ENCODE measurements around the gene MATR3. TPM values are rescaled to one million over a fixed set of nuclear protein-coding genes. Genes with fewer than 3 reads are reported as not detected.

The MATR3 gene
- total and polyA plus RNA-seq, 2 of the 4 experiments (the other 2 are of a cell fraction) = 81.4 to 367 TPM

GRCh38 chr5:139285651-139286392 lies 7.7 kb upstream of the MATR3 start:
- Histone ChIP-seq H3K9ac (ENCODE audit: low read depth, low read length) (no peak overlapping the region), H3K4me3 (ENCODE audit: insufficient read depth, low read depth, low read length) (no peak overlapping the region), H4K91ac (ENCODE audit: insufficient read depth, low read depth, low read length) (no peak overlapping the region), H2BK20ac (ENCODE audit: low read depth, low read length) (no peak overlapping the region), H3K9me1 (ENCODE audit: insufficient read depth, low read length) (0 out of 2 replicates have a peak, but pooled peaks cover 6% of the 10 kb centered on the region), H4K8ac (ENCODE audit: low read depth in 2 of 2, low read length in 2 of 2) (no peak overlapping the region), H3K23ac (ENCODE audit: low read depth, low read length) (no peak overlapping the region), H4K5ac (ENCODE audit: low read depth, low read length) (no peak overlapping the region), H3K14ac (replicated peaks; ENCODE audit: low read depth, low read length) (no peak overlapping the region), H3K4me1 (ENCODE audit: control insufficient read depth, insufficient read depth, low read length) (peaks cover 5% of the 10 kb centered on the region), H2BK15ac (ENCODE audit: low read depth, low read length) (no peak overlapping the region), H3K27me3 (ENCODE audit: control insufficient read depth, insufficient read depth, low read length) (no peaks in the 10 kb centered on the region), H3K36me3 (ENCODE audit: control insufficient read depth, insufficient read depth, low read length) (peaks cover 19% of the 10 kb centered on the region), H2AK9ac (replicated peaks; ENCODE audit: low read depth, low read length, poor library complexity) (no peak overlapping the region), H2BK120ac (ENCODE audit: low read depth, low read length) (no peak overlapping the region), H2AK5ac (ENCODE audit: low read depth, low read length) (no peak overlapping the region), H3K27ac (ENCODE audit: insufficient read depth, low read length) (no peak overlapping the region), H3K4me2 (ENCODE audit: low read depth, low read length) (no peak overlapping the region), H3K9me3 (ENCODE audit: control insufficient read depth, insufficient read depth, low read length) (no peaks in the 10 kb centered on the region), H3K18ac (ENCODE audit: low read depth, low read length) (no peak overlapping the region), H3K4ac (ENCODE audit: low read depth, low read length) (no peak overlapping the region), H3K56ac (ENCODE audit: extremely low read depth, insufficient read depth, low read length) (no peak overlapping the region), H4K20me1 (ENCODE audit: insufficient read depth, low read length) (peaks cover 10% of the 10 kb centered on the region), H2AFZ (replicated peaks; ENCODE audit: low read length, poor library complexity) (no peak overlapping the region), H2BK5ac (ENCODE audit: low read depth, low read length, poor library complexity, severe bottlenecking) (no peak overlapping the region), H3K79me1 (ENCODE audit: low read depth in 1 of 2, low read length in 2 of 2) (peaks cover 15 to 37% of the 10 kb centered on the region in 2 experiments)
- no peak for TF ChIP-seq POLR2A (IDR thresholded peaks at IDR 0.05; ENCODE audit: low read depth, low read length)
- no peak for TF ChIP-seq RAD21 (IDR thresholded peaks at IDR 0.05; ENCODE audit: low read length)
- no peak for TF ChIP-seq MAZ (IDR thresholded peaks at IDR 0.05; ENCODE audit: borderline replicate concordance, low read depth, low read length)
- TF ChIP-seq, protein P1, sequence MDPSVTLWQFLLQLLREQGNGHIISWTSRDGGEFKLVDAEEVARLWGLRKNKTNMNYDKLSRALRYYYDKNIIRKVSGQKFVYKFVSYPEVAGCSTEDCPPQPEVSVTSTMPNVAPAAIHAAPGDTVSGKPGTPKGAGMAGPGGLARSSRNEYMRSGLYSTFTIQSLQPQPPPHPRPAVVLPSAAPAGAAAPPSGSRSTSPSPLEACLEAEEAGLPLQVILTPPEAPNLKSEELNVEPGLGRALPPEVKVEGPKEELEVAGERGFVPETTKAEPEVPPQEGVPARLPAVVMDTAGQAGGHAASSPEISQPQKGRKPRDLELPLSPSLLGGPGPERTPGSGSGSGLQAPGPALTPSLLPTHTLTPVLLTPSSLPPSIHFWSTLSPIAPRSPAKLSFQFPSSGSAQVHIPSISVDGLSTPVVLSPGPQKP (IDR thresholded peaks at IDR 0.05; ENCODE audit: borderline replicate concordance, low read depth, low read length) = no peak
- no peak for TF ChIP-seq BHLHE40 (IDR thresholded peaks at IDR 0.05; ENCODE audit: low read depth, low read length)
- TF ChIP-seq SMC3 (IDR thresholded peaks at IDR 0.05; ENCODE audit: low read depth, low read length) = no peak
- TF ChIP-seq RCOR1 (IDR thresholded peaks at IDR 0.05; ENCODE audit: insufficient replicate concordance, low read length) = no peak
- TF ChIP-seq, protein P2, sequence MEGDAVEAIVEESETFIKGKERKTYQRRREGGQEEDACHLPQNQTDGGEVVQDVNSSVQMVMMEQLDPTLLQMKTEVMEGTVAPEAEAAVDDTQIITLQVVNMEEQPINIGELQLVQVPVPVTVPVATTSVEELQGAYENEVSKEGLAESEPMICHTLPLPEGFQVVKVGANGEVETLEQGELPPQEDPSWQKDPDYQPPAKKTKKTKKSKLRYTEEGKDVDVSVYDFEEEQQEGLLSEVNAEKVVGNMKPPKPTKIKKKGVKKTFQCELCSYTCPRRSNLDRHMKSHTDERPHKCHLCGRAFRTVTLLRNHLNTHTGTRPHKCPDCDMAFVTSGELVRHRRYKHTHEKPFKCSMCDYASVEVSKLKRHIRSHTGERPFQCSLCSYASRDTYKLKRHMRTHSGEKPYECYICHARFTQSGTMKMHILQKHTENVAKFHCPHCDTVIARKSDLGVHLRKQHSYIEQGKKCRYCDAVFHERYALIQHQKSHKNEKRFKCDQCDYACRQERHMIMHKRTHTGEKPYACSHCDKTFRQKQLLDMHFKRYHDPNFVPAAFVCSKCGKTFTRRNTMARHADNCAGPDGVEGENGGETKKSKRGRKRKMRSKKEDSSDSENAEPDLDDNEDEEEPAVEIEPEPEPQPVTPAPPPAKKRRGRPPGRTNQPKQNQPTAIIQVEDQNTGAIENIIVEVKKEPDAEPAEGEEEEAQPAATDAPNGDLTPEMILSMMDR (conservative IDR thresholded peaks at IDR 0.05; ENCODE audit: low read depth, low read length) = no peak
- TF ChIP-seq FOS (IDR thresholded peaks at IDR 0.05; ENCODE audit: low read depth, low read length) = no peak
- TF ChIP-seq MXI1 (IDR thresholded peaks at IDR 0.05; ENCODE audit: borderline replicate concordance, low read depth, low read length) = no peak
- TF ChIP-seq RFX5 (IDR thresholded peaks at IDR 0.05; ENCODE audit: low read depth, low read length) = no peak
- no peak for TF ChIP-seq MAFK (IDR thresholded peaks at IDR 0.05; ENCODE audit: low read depth, low read length)
- no peak for TF ChIP-seq CEBPB (IDR thresholded peaks at IDR 0.05; ENCODE audit: low read depth, low read length)
- no peak for TF ChIP-seq CHD1 (IDR thresholded peaks at IDR 0.05; ENCODE audit: low read depth, low read length)
- TF ChIP-seq NFE2L2 (IDR thresholded peaks at IDR 0.05; ENCODE audit: low read depth, low read length) = no peak
- CTCF ChIA-PET = interaction anchor here (0.6 to 0.8 kb wide), 3 partner anchors 10 to 335 kb away, joined by 3 read pairs; no protein-coding TSS in a partner anchor
- in situ Hi-C loops (cut with MboI; ENCODE audit: low sequenced_read_pairs) = no loop called here
- POLR2A ChIA-PET (ENCODE audit: unreplicated experiment) = no interaction called here
- dilution Hi-C loops (cut with HindIII; ENCODE audit: low sequenced_read_pairs, unreplicated experiment) = no loop called here
- ATAC-seq (ENCODE audit: low read depth) (no peak), DNase-seq (no peak)
- BruUV-seq (replicated peaks) = no TSS peak
- no CpG with 5 or more reads among the region's 3 CpGs for WGBS, 2 experiments (ENCODE audit: extremely low coverage in 2 of 2, insufficient read length in 1 of 2)
- intact Hi-C loops (cut with micrococcal nuclease) = no loop called here

Data from IMR-90 (cell line).